Measurements from ENCODE around the gene OR4B1.

- TF ChIP-seq CTCF (IDR thresholded peaks at IDR 0.05) (no peak), POLR2A (IDR thresholded peaks at IDR 0.05) (no peak)
Measured at GRCh38 chr11:48167380-48167779, 49.2 kb upstream of the OR4B1 start.

All from ovary (tissue), 3 donors.